ENCODE measurements around the gene NR1H4.

The NR1H4 gene

DNA sequence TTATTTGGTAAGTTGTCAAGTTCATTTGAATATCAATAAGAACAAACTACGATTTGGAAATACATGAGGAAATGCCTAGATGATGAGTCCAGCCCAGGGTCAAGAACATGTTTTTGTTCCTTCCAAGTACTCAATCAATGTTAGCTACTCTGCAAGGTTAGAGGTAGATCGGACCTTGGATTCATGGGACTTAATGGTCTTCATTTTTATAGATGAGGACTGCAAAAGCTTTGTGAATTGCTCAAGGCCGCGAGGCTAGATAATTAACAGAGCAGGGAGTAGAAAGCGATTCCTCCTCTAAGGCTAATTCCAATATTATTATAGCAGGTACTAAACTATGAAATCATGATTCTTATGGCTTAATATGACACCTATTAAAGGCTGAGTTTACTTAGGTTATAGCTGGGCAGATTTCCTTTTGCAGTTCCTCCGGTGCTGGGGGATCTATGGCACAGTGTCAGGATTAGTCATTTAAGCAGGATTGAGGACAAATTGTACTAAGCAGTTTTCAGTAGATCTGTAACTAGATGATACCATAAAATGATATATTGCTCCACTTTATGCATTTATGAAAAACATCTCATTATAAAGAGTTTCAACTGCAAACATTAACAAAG lies 19.8 kb downstream of the NR1H4 start:
- Histone ChIP-seq H2AFZ (ENCODE audit: low read length) (no peak overlapping the region), H4K20me1 (ENCODE audit: insufficient read depth, low read length, poor library complexity, severe bottlenecking) (no peaks in the 10 kb centered on the region), H3K4me1 (ENCODE audit: insufficient read depth, low read length, poor library complexity, severe bottlenecking) (no peaks in the 10 kb centered on the region), H3K4me3 (ENCODE audit: low read length, poor library complexity, severe bottlenecking) (no peak overlapping the region), H3K9ac (ENCODE audit: low read depth, low read length, poor library complexity, severe bottlenecking) (no peak overlapping the region), H3K9me3 (ENCODE audit: insufficient read depth, low read depth, low read length) (no peaks in the 10 kb centered on the region), H3F3A (ENCODE audit: low read depth) (no peaks in the 10 kb centered on the region), H3K27me3 (ENCODE audit: insufficient read depth, low read length, poor library complexity, severe bottlenecking) (no peaks in the 10 kb centered on the region), H3K79me2 (ENCODE audit: insufficient read depth, low read length) (no peaks in the 10 kb centered on the region), H3K9me2 (replicated peaks; ENCODE audit: low read depth, low read length) (no peaks in the 10 kb centered on the region), H3K36me3 (ENCODE audit: insufficient read depth, low read length) (no peaks in the 10 kb centered on the region), H3K4me2 (ENCODE audit: low read depth, low read length, poor library complexity, severe bottlenecking) (no peak overlapping the region)
- TF ChIP-seq EZH2phosphoT487 (IDR thresholded peaks at IDR 0.05; ENCODE audit: borderline replicate concordance), result no peak
- TF ChIP-seq, protein P1, sequence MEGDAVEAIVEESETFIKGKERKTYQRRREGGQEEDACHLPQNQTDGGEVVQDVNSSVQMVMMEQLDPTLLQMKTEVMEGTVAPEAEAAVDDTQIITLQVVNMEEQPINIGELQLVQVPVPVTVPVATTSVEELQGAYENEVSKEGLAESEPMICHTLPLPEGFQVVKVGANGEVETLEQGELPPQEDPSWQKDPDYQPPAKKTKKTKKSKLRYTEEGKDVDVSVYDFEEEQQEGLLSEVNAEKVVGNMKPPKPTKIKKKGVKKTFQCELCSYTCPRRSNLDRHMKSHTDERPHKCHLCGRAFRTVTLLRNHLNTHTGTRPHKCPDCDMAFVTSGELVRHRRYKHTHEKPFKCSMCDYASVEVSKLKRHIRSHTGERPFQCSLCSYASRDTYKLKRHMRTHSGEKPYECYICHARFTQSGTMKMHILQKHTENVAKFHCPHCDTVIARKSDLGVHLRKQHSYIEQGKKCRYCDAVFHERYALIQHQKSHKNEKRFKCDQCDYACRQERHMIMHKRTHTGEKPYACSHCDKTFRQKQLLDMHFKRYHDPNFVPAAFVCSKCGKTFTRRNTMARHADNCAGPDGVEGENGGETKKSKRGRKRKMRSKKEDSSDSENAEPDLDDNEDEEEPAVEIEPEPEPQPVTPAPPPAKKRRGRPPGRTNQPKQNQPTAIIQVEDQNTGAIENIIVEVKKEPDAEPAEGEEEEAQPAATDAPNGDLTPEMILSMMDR (conservative IDR thresholded peaks at IDR 0.05; ENCODE audit: low read length), result no peak

- Histone ChIP-seq H3K9ac (ENCODE audit: low read depth, low read length, poor library complexity, severe bottlenecking) (no peak overlapping the region), H3K4me1 (ENCODE audit: insufficient read depth, low read length, poor library complexity, severe bottlenecking) (no peaks in the 10 kb centered on the region), H3K9me2 (replicated peaks; ENCODE audit: low read depth, low read length) (no peaks in the 10 kb centered on the region), H3K36me3 (ENCODE audit: insufficient read depth, low read length) (no peaks in the 10 kb centered on the region), H2AFZ (ENCODE audit: low read length) (no peak overlapping the region), H4K20me1 (ENCODE audit: insufficient read depth, low read length, poor library complexity, severe bottlenecking) (no peaks in the 10 kb centered on the region), H3K4me2 (ENCODE audit: low read depth, low read length, poor library complexity, severe bottlenecking) (no peak overlapping the region), H3K9me3 (ENCODE audit: insufficient read depth, low read depth, low read length) (no peaks in the 10 kb centered on the region), H3K4me3 (ENCODE audit: low read length, poor library complexity, severe bottlenecking) (no peak overlapping the region), H3F3A (ENCODE audit: low read depth) (no peaks in the 10 kb centered on the region), H3K27me3 (ENCODE audit: insufficient read depth, low read length, poor library complexity, severe bottlenecking) (no peaks in the 10 kb centered on the region), H3K79me2 (ENCODE audit: insufficient read depth, low read length) (no peaks in the 10 kb centered on the region)
- TF ChIP-seq, protein P1 (conservative IDR thresholded peaks at IDR 0.05; ENCODE audit: low read length), result no peak
- TF ChIP-seq EZH2phosphoT487 (IDR thresholded peaks at IDR 0.05; ENCODE audit: borderline replicate concordance), result no peak
Observed at GRCh38 chr12:100494026-100494425, 20.4 kb downstream of the NR1H4 start.

- Histone ChIP-seq H3K9me3 (ENCODE audit: insufficient read depth, low read depth, low read length) (no peaks in the 10 kb centered on the region), H3K4me3 (ENCODE audit: low read length, poor library complexity, severe bottlenecking) (no peak overlapping the region), H3K27me3 (ENCODE audit: insufficient read depth, low read length, poor library complexity, severe bottlenecking) (no peaks in the 10 kb centered on the region), H3K4me2 (ENCODE audit: low read depth, low read length, poor library complexity, severe bottlenecking) (no peak overlapping the region), H3K9ac (ENCODE audit: low read depth, low read length, poor library complexity, severe bottlenecking) (no peak overlapping the region), H3F3A (ENCODE audit: low read depth) (no peaks in the 10 kb centered on the region), H4K20me1 (ENCODE audit: insufficient read depth, low read length, poor library complexity, severe bottlenecking) (no peaks in the 10 kb centered on the region), H3K9me2 (replicated peaks; ENCODE audit: low read depth, low read length) (no peaks in the 10 kb centered on the region), H2AFZ (ENCODE audit: low read length) (no peak overlapping the region), H3K36me3 (ENCODE audit: insufficient read depth, low read length) (no peaks in the 10 kb centered on the region), H3K4me1 (ENCODE audit: insufficient read depth, low read length, poor library complexity, severe bottlenecking) (no peaks in the 10 kb centered on the region), H3K79me2 (ENCODE audit: insufficient read depth, low read length) (no peaks in the 10 kb centered on the region)
- TF ChIP-seq, protein P1 (conservative IDR thresholded peaks at IDR 0.05; ENCODE audit: low read length), result no peak
- no peak for TF ChIP-seq EZH2phosphoT487 (IDR thresholded peaks at IDR 0.05; ENCODE audit: borderline replicate concordance)
Observed at GRCh38 chr12:100494538-100494937, 20.9 kb downstream of the NR1H4 start.

Measured in Loucy (cell line).